Chondrocyte (in vitro differentiated cells): ENCODE data around the gene HID1. TPM values are rescaled to one million over a fixed set of nuclear protein-coding genes. Genes with fewer than 3 reads are reported as not detected.

Experiments
- DNase-seq: peaks from one replicate; pipeline ENCODE4 v3.0.0; 2021; ENCODE audit warnings: mixed read lengths, low spot score
- H3K27ac Mint-ChIP-seq: one replicate; pipeline ENCODE4 v1.8.0; 2021; ENCODE audit warnings: mild to moderate bottlenecking, moderate library complexity, mixed read lengths; ENCODE audit not compliant: unreplicated experiment
- H3K27me3 Mint-ChIP-seq: 2 replicates; pipeline ENCODE4 v1.8.0; 2021; ENCODE audit warnings: low read depth, mixed read lengths
- H3K36me3 Mint-ChIP-seq: 2 replicates; pipeline ENCODE4 v1.8.0; 2021; ENCODE audit warnings: low read depth, mixed read lengths
- H3K4me1 Mint-ChIP-seq: 2 replicates; pipeline ENCODE4 v1.8.0; 2021; ENCODE audit warnings: low read depth, mild to moderate bottlenecking, mixed read lengths
- H3K4me3 Mint-ChIP-seq: one replicate; pipeline ENCODE4 v1.8.0; 2021; ENCODE audit warnings: mild to moderate bottlenecking, moderate library complexity, mixed read lengths; ENCODE audit not compliant: unreplicated experiment
- H3K9me3 Mint-ChIP-seq: 2 replicates; pipeline ENCODE4 v1.8.0; 2021; ENCODE audit warnings: low read depth, mixed read lengths
- CTCF ChIP-seq: fragments of 200-600 bp; sonication (generic); IDR thresholded peaks from 2 replicates; pipeline ENCODE4 v1.5.0; 2021; ENCODE audit warnings: antibody characterized with exemption, mild to moderate bottlenecking, moderate library complexity
- total RNA-seq: library from RNA; stranded (reverse); gene quantifications from 3 replicates; pipeline ENCODE4 v1.2.1, GENCODE V29; 2021

HID1 gene
- total RNA-seq, 1 donor from 2014 or later, result 4.7 TPM

GRCh38 chr17:74945543-74945942 is 27.0 kb downstream of the HID1 start:
- no peak for TF ChIP-seq CTCF
- Mint-ChIP-seq H3K27me3 (peaks cover 59% of the 10 kb centered on the region), H3K9me3 (no peaks in the 10 kb centered on the region), H3K27ac (no peak overlapping the region), H3K4me1 (no peaks in the 10 kb centered on the region), H3K4me3 (no peak overlapping the region), H3K36me3 (no peaks in the 10 kb centered on the region)
- DNase-seq, result no peak

GRCh38 chr17:74943808-74944522 is 28.6 kb downstream of the HID1 start:
- no peak overlapping the region for H3K4me3 Mint-ChIP-seq
- H3K4me1 Mint-ChIP-seq, result no peaks in the 10 kb centered on the region
- no peak for TF ChIP-seq CTCF
- DNase-seq, result no peak
- no peaks in the 10 kb centered on the region for H3K36me3 Mint-ChIP-seq
- H3K9me3 Mint-ChIP-seq, result no peaks in the 10 kb centered on the region
- no peak overlapping the region for H3K27ac Mint-ChIP-seq
- peaks cover 66% of the 10 kb centered on the region for H3K27me3 Mint-ChIP-seq

DNA sequence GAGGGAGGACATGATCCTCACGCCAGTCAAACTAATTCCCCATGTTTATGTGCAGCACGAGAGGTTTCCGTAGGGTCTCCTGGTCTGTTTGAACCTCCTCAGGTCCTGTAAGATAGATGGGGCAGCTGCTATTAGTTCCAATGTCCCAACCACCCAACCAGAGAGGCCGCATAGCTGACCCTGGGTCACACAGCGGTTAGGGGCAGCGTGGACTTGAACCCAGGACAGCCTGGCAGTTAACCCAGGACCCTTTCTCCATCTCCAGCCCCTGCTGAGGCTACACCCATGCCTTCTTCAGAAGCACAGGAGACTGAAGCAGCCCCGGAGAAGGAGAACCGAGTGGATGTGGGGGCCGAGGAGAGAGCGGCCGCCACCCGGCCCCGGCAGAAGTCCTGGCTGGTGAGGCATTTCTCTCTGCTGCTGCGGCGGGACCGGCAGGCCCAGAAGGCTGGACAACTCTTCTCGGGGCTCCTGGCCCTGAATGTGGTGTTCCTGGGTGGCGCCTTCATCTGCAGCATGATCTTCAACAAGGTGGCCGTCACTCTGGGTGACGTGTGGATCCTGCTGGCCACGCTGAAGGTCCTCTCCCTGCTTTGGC is 31.3 kb downstream of the HID1 start:
- TF ChIP-seq CTCF, result no peak
- Mint-ChIP-seq H3K4me3 (no peak overlapping the region), H3K36me3 (no peaks in the 10 kb centered on the region), H3K27me3 (peaks cover 78% of the 10 kb centered on the region), H3K4me1 (no peaks in the 10 kb centered on the region), H3K27ac (no peak overlapping the region), H3K9me3 (no peaks in the 10 kb centered on the region)
- DNase-seq, result no peak

DNA sequence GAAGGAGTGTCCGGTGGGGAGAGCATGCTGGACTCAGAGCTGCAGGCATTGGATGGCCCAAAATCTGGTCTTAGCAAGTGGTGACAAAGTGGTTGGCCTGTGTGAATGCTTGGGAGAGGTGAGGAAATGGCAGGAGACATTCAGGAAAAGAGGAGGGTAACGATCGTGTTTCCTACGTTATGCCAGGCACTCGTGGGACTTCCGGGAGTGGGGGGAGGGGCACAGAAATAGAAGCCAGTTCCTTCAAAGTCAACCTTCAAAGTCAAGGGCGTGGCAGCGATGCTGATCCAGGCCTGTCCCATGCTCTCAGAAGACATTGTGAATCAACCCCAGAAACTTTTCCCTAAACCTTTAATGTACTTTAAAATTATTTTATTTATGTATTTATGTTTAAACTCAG is 33.0 kb downstream of the HID1 start:
- no peaks in the 10 kb centered on the region for H3K4me1 Mint-ChIP-seq
- no peak for DNase-seq
- H3K36me3 Mint-ChIP-seq, result peaks cover 2% of the 10 kb centered on the region
- H3K9me3 Mint-ChIP-seq, result no peaks in the 10 kb centered on the region
- peaks cover 75% of the 10 kb centered on the region for H3K27me3 Mint-ChIP-seq
- H3K4me3 Mint-ChIP-seq, result no peak overlapping the region
- TF ChIP-seq CTCF, result no peak
- no peak overlapping the region for H3K27ac Mint-ChIP-seq

DNA sequence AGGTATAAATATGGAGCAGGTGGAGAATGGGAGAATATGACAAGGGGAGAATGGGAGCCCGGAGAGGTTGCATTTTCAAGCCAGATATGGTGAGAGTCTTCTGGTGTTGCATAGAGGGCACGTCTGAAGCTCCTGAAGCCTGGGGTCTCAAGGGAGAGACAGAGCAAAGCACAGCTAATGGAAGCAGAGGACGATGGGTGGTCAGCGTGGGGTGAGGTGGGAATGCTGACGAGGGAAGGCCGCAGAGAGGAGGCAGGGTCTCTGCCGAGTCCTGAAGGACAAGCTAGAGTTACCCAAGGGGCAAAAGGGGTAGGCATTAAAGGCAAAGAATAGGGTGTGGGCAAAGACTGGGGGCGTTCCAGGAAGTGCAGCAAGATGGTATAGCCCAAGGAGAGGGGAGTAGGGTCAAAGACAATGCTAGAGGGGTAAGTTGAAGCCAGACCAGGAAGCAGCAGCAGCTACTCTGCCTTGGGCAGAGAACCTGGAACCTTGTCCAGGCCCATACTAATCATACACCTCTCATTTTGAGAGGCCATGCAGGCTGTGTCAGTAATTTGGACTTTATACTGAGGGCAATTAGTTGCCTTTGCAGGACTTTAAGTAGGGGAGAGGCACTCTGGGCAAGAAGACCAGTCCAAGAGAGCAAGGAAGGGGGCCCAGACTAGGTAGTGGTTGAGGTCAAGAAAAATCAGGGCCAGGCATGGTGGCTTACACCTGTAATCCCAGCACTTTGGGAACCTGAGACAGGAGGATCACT is 34.2 kb downstream of the HID1 start:
- no peak overlapping the region for H3K4me3 Mint-ChIP-seq
- DNase-seq, result no peak
- no peak overlapping the region for H3K27ac Mint-ChIP-seq
- H3K9me3 Mint-ChIP-seq, result no peaks in the 10 kb centered on the region
- H3K4me1 Mint-ChIP-seq, result no peaks in the 10 kb centered on the region
- peaks cover 70% of the 10 kb centered on the region for H3K27me3 Mint-ChIP-seq
- TF ChIP-seq CTCF, result no peak
- peaks cover 2% of the 10 kb centered on the region for H3K36me3 Mint-ChIP-seq
